Left lobe of liver (tissue), 2 donors: ENCODE results near the gene SRSF2. TPM values are rescaled to one million over a fixed set of nuclear protein-coding genes. Genes with fewer than 3 reads are reported as not detected.
"Not testable (repeated sequence)": the region's sequence is repeated elsewhere in the genome, so short reads cannot be mapped to it uniquely, and the experiment has no call there.

Experiments used
- ATAC-seq: fragments of 200-7000 bp; cut with Tn5 transposase; one replicate; pipeline ENCODE4 v1.9.1; 2020; ENCODE audit warnings: mild to moderate bottlenecking, moderate library complexity
- DNase-seq: peaks from one replicate; pipeline ENCODE4 v3.0.0-alpha.2; 2020; ENCODE audit warnings: low spot score
- total RNA-seq: library from RNA; stranded (reverse); gene quantifications from one replicate; pipeline ENCODE4 v1.2.1, GENCODE V29; 2021
- donor health status: DM: no; HTN: no; CAD: no; lungs with moderate emphysema.
- donor health status: DM: no; HTN: yes; CAD: no.

Gene SRSF2
- total RNA-seq, 1 donor from 2014 or later, result 78.1 TPM

GRCh38 chr17:76739568-76740115 is 2.5 kb upstream of the SRSF2 start:
- not testable (repeated sequence) for DNase-seq, ATAC-seq

DNA sequence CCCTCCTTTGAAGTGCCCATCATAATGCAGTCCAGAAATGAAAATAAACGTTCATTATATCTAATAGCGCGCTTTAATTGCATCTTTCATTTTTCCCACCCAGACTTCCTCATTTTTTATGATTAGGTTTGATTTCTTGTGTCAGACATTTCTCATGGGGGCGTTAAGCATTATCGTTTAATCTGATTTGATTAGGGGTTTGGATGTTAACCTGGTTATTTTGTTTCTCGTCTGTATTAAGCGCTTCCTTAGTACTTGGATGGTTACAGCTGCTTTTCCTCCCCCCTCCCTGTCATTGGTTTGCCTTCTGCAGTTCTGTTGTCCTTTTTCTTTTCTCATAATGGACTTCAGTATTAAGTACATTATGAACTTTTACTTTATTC is 1.3 kb upstream of the SRSF2 start:
- ATAC-seq (no peak), DNase-seq (no peak)

- peak; percentile 78 for ATAC-seq
- peak; percentile 95 for DNase-seq
Observed at GRCh38 chr17:76737676-76738467, 741 bp upstream of the SRSF2 start, which contains the start of gene MFSD11. Gene MFSD11, plus strand, starts transcription at chr17:76738119. Its CDS starts 234 bp downstream, at chr17:76738353.

DNA sequence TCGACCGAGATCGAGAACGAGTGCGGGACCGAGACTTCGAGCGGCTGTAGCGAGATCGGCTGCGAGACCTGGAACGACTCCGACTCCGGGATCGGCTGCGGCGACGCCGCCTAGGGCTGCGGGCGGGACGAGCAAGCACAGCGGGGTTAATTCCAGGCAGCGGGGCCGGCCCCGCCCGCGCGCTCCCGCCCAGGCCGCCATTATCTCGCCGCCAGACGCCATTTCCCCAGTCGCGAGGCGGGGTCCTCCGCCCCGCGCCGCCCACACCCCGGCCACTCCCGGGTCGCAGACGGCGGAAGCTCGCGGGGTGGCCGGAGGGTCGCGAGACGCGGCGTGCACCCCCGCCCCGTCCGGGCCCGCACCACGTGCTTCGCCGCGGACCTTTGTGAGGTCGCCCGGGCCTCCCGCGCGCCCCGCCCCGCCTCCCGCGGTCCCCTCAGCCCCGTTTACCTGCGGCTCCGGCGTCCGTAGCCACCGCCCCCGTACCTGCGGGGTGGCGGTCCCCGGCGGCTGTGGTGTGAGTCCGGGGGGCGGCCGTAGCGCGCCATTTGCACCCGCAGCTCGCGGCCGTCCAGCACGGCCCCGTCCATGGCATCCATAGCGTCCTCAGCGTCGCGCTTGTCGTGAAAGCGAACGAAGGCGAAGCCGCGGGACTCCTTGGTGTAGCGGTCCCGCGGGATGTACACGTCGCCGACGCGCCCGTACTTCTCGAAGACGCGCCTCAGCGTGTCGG is 616 bp downstream of the SRSF2 start:
- peak; percentile 57 for ATAC-seq
- DNase-seq, result peak; percentile 83

GRCh38 chr17:76735586-76736348 is 1.4 kb downstream of the SRSF2 start:
- DNase-seq (no peak), ATAC-seq (no peak)

DNA sequence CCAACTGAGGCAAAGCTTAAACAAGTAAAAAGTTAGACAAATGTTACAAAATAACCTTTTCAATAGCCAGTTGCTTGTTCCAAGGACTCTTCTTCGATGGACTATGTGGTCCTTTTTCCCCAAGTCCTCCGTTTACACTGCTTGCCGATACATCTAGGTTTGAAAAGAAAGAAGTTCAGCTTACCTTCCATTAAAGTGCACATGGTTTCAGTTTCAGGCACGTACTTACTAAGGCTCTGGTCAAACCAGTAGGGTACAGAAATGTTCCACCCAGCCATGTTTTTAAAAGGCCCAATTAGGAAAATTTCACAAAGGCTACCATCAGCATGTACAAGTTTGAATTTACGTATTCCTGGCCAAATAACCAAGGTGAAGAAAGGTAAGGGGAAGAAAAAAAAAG is 2.1 kb downstream of the SRSF2 start:
- ATAC-seq, result no peak

DNA sequence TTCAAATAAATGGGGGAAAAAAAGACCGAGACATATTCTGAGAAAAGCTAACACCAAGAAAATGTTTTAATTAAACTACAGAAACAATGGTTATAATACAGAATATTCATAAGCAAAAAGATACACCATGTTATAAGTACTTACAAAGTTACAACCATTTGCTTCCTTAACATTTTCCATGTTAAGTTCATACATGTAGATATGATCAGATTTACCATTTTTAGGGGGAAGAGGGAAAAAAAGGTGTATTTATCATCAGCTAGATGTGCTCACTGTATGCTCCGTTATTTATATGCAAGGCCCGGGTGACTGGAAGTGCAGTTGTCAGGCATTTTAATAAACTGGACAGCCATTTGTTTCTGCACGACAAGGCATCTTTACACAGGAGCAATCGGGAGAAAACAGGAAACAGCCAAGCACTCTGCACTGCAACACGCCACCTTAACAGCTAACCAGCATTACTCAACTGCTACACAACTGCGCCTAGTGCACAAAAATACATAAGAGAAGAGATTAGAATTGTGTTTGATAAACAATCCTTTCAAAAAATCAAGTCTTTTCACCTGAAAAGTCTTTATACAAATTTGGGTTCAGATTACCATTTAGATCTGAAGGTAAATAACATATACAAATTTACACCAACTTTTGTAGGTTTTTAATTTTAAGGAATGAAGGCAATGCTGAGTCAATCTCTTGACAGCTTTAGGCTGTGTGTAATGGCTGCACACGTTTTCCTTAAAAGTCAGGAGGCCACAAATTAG is 2.9 kb downstream of the SRSF2 start:
- no peak for DNase-seq
- ATAC-seq, result no peak

More for the DNA sequence above, 2.1 kb downstream of the SRSF2 start:
- DNase-seq, result no peak

- ATAC-seq, result no peak
- DNase-seq, result no peak
Observed at GRCh38 chr17:76733618-76733957, 3.5 kb downstream of the SRSF2 start.

DNA sequence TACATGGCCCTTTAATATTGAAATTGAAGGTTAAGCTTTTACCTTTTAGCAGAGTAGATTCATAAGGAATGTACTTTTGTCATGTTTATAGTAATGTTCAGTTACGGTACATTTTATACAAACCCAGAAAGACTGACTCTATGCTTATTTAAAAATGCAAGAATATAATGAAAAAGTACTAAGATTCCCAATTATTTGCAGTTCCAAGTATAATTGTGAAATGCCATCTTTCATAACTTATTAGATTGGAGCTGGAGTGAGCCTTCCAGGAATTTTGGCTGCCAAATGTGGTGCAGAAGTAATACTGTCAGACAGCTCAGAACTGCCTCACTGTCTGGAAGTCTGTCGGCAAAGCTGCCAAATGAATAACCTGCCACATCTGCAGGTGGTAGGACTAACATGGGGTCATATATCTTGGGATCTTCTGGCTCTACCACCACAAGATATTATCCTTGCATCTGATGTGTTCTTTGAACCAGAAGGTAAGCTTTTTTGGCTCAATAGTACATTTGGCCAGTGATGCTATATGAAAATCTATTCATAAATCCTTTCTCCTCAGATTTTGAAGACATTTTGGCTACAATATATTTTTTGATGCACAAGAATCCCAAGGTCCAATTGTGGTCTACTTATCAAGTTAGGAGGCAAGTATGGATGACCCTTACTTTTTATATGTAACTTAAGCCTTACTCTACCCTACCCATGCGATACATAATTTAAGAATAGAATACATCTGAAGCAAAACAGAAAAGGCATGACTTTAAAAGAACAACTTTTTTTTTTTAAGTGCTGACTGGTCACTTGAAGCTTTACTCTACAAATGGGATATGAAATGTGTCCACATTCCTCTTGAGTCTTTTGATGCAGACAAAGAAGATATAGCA is 4.2 kb downstream of the SRSF2 start:
- no peak for DNase-seq
- ATAC-seq, result no peak

GRCh38 chr17:76731800-76732733 is 5.1 kb downstream of the SRSF2 start:
- not testable (repeated sequence) for DNase-seq, ATAC-seq

GRCh38 chr17:76727745-76728456 is 9.2 kb downstream of the SRSF2 start:
- DNase-seq (no peak), ATAC-seq (no peak)

- peak; percentile 71 for ATAC-seq
- peak; percentile 87 for DNase-seq
Observed at GRCh38 chr17:76726776-76727718, 10.1 kb downstream of the SRSF2 start, which contains the start of gene METTL23. Gene METTL23, plus strand, starts transcription at chr17:76726839. Its CDS starts 2,872 bp downstream, at chr17:76729711.

DNA sequence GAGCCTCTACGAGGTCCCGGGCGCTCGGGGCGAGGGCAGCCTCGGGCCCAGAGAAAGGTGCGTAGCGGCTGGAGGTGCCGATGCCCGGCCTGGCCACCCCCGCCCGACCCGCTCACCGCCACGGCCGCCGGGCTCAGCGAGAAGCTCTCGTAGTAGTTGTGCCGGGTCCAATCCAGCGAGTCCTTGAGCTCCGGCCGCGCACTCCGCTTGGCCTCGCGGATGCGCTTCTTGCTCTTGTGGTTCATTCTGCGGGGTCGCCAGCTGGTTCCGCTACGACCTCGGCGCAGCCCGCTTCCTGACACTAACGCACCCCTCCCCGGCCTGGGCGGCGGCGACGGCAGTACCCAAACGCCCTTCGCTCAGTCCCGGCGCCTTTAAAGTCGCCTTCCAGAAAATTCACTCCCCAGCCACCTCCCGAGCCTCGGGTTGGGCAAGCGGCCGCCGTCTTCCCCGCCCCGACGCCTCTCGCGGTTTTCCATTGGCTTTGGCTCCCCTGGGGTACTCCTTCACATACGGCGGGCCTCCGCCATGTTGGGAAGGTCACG is 10.8 kb downstream of the SRSF2 start, which contains the start of gene JMJD6:
TSS of gene JMJD6 (minus strand) at position 376 of the 545 bp plus-strand sequence. CDS start at position 245, 131 bp downstream.
- DNase-seq, result peak; percentile 98

DNA sequence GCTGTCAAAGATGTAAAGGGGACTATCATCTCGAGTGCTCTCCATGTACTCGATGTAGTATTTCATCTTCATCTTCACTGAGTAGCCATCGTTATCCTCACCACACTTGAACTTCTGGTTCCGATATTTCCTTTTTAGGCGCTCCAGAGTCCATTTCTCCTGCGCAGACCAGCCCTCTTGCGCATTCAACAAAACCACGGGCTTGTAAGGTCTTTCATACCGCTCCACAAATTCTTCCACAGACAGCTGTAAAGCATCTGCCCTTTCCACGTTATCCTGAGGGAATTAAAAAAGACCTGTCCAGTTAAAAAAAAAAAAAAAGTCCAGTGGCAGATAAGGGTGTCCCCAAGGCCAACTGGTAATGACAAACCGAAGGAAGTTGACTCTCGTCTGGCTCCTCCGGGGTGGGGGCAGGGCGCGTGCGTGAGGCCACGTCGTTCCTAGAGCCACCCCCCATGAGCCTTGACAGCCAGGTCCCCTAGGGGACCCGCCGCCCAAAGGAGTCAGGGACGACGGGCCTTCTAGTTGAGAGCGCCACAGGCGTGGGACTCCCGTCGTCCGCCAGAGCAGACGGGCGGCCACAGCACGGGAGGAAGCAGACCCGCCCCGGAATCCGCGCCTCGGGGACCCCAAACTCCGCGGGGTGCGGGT is 11.4 kb downstream of the SRSF2 start:
- ATAC-seq, result peak; percentile 52

More for the DNA sequence above, 10.8 kb downstream of the SRSF2 start, which contains the start of gene JMJD6:
- peak; percentile 87 for ATAC-seq

GRCh38 chr17:76723812-76724211 is 13.3 kb downstream of the SRSF2 start:
- ATAC-seq, result no peak

More for the DNA sequence above, 11.4 kb downstream of the SRSF2 start:
- peak; percentile 75 for DNase-seq

More at GRCh38 chr17:76723812-76724211, 13.3 kb downstream of the SRSF2 start:
- DNase-seq, result no peak
